ENCODE measurements around the gene MSI2.

- TF ChIP-seq CTCF (IDR thresholded peaks at IDR 0.05; ENCODE audit: extremely low read depth in 1 of 2, insufficient read depth in 1 of 2, low read depth in 1 of 2, low read length in 2 of 2) (no peak), POLR2AphosphoS5 (IDR thresholded peaks at IDR 0.05; ENCODE audit: insufficient read depth, low read depth, low read length) (no peak), POLR2A (IDR thresholded peaks at IDR 0.05; ENCODE audit: low read depth, low read length) (no peak), MYC (IDR thresholded peaks at IDR 0.05; ENCODE audit: low read depth, low read length) (no peak)
Measured at GRCh38 chr17:57724026-57724728, 467.9 kb downstream of the MSI2 start.

All from endothelial cell of umbilical vein (primary cell).